Epidermal melanocyte (primary cell): Measurements from ENCODE around the gene GNB2.

Experiments used
- DNase-seq: peaks from one replicate; pipeline ENCODE4 v3.0.0; 2011; ENCODE audit warnings: low spot score; ENCODE audit not compliant: insufficient read length

Gene GNB2

DNA sequence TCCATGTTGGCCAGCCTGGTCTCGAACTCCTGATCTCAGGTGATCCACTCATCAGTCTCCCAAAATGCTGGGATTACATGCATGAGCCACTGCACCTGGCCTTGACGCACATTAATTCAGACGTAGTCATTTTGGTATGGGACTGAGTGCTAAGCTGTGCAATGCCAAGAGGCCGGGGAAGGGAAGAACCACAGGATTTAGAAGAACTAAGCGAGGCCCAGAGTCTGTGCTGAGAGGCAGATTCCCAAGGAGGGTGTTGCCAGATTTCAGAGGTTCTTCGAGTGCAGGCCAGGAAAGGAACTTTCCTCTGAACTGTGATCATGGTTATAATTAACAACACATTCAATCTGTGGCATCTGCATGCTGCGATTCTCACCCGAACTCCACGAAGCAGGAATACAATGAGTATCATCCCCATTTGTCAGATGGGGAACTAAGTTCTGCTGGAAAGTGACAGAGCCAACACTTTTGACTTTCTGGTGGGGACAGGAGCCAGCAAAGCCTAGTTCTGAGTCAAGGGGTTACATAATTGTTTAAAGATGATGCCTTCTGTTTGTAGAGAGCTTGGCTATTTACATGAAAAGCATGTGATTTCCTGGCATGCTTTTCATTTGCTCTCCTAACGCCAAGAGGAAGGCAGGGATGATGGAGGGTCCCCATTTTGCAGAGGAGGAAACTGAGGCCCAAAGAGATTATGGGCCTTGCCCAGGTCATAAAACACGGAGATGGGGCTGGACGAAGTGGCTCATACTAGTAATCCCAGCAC, 53.6 kb downstream of the GNB2 start:
- DNase-seq = peak; percentile 54

- DNase-seq = no peak
Measured at GRCh38 chr7:100728196-100728595, 54.7 kb downstream of the GNB2 start.
